Heart left ventricle (tissue), 16 donors: ENCODE results near the gene CD48. TPM values are rescaled to one million over a fixed set of nuclear protein-coding genes. Genes with fewer than 3 reads are reported as not detected.

Source experiments
- ATAC-seq, 4 donors: fragments of 200-7000 bp; cut with Tn5 transposase; one replicate each; pipeline ENCODE4 v1.9.1; 2020 to 2022; ENCODE audit warnings: moderate library complexity in 4 of 4, mild to moderate bottlenecking in 3 of 4, moderate number of reproducible peaks in 1 of 4
- DNase-seq, 5 donors: peaks; one replicate each; pipeline ENCODE4 v3.0.0-alpha.2; 2020
- H3K27ac ChIP-seq, 12 donors: fragments of 200-600 bp; sonication (generic) in 4 of 12; one replicate each; pipeline versions ENCODE4 v1.5.0 to v1.8.0; 2016 to 2022; ENCODE audit warnings: mild to moderate bottlenecking in 2 of 12
- H3K27me3 ChIP-seq, 9 donors: fragments of 200-600 bp; sonication (generic) in 2 of 9; one replicate each; pipeline versions ENCODE4 v1.5.1 to v1.8.0; 2016 to 2022; ENCODE audit warnings: mild to moderate bottlenecking in 3 of 9
- H3K36me3 ChIP-seq, 9 donors: fragments of 200-600 bp; sonication (generic) in 2 of 9; one replicate each; pipeline versions ENCODE4 v1.5.0 to v1.8.0; 2018 to 2022; ENCODE audit warnings: mild to moderate bottlenecking in 2 of 9
- H3K4me1 ChIP-seq, 12 donors: fragments of 200-600 bp; sonication (generic) in 4 of 12; one replicate each; pipeline versions ENCODE4 v1.5.0 to v1.8.0; 2016 to 2022; ENCODE audit warnings: mild to moderate bottlenecking in 3 of 12
- H3K4me3 ChIP-seq, 12 donors: fragments of 200-600 bp; sonication (generic) in 4 of 12; one replicate each; pipeline versions ENCODE4 v1.5.0 to v1.8.0; 2017 to 2022; ENCODE audit warnings: mild to moderate bottlenecking in 9 of 12, moderate library complexity in 4 of 12
- H3K9me3 ChIP-seq, 12 donors: fragments of 200-600 bp; sonication (generic) in 4 of 12; one replicate each; pipeline versions ENCODE4 v1.5.0 to v1.8.0; 2016 to 2022; ENCODE audit warnings: mild to moderate bottlenecking in 1 of 12
- CTCF ChIP-seq, 12 donors: fragments of 200-600 bp; sonication (generic) in 4 of 12; IDR thresholded peaks; one replicate each; pipeline versions ENCODE4 v1.5.0 to v1.8.0; 2018 to 2022; ENCODE audit warnings: antibody characterized with exemption in 12 of 12, mild to moderate bottlenecking in 5 of 12
- POLR2A ChIP-seq, 2 donors: fragments of 450-650 bp; IDR thresholded peaks; one replicate each; pipeline ENCODE4 v1.6.1; 2017; ENCODE audit warnings: antibody characterized with exemption in 2 of 2, mild to moderate bottlenecking in 2 of 2, moderate library complexity in 2 of 2
- WGBS, 4 donors: extraction: QIAGEN DNeasy Blood & Tissue Kit in 2 of 4; methylation state at CpG; one replicate each; pipeline versions ENCODE4 v1.1.5 to v1.1.7; 2013 to 2018; 5-methylcytosine and 5-hydroxymethylcytosine counted together
- intact Hi-C, 10 donors: fragments of 100-400 bp; cut with DNase I; formaldehyde crosslinking; loops; one replicate each; pipeline versions ENCODE4 v1.11.1 to v1.14.2; 2022
- polyA plus RNA-seq, 2 donors: library from polyadenylated mRNA; stranded (reverse); fragments of 200-250 nt; gene quantifications; one replicate each; pipeline ENCODE4 v1.2.3, GENCODE V29; 2013
- total RNA-seq, 9 donors: library from RNA; depleted of rRNA in 2 of 9; stranded (reverse); fragments of >200 nt in 2 of 9; fragmentation: NEBNext Ultra II Directional in 3 of 9; extraction: Animal tissue kit (Norgen Biotek cat#: 25700) in 3 of 9; gene quantifications; one replicate each; pipeline versions ENCODE4 v1.1.0 to v1.2.4, GENCODE V29; 2016 to 2023
- donor health status: ischemic (EF 13 %, LVEDD 7.1; RV severe dilation, severe dysfunction).
- donor health status: healthy with polysubstance abuse.
- donor health status: DM: no; HTN: yes; CAD: no.
- donor health status: DM: no; HTN: no; CAD: no.
- donor health status: ischemic (EF 25% LVEDD 6.9; RV normal size, moderate dysfunction).
- donor health status: ischemic (EF 25% LVEDD 5.7; RV mildly dilated, moderate dysfunction).
- donor health status: healthy.
- donor health status: DM: yes; HTN: yes; CAD: no.
- donor health status: ischemic (EF 35%, LVEDD 5.7; RV mildly dilated, moderate dysfunction).
- donor health status: nonischemic (EF 11% LVEDD 7.7; RV severe dilation, severe dysfunction).
- donor health status: DM: yes; HTN: yes; CAD: no.
- donor health status: PGD.
- donor health status: ischemic (EF 29% LVEDD 5.4; RV normal size, mild dysfunction).
- donor health status: nonischemic (EF 23%, LVEDD 6.1; RV moderate dilation, normal function).

CD48 gene
- total and polyA plus RNA-seq, 11 donors: 0.49 to 31.6 (median 0.71) TPM

- H3K9me3 ChIP-seq: no peaks in the 10 kb centered on the region
- ATAC-seq: no peak
- no peaks in the 10 kb centered on the region for H3K36me3 ChIP-seq
- WGBS, 4 donors: 44 to 60% (median 54%) methylated on average over 3 of the region's 3 CpGs
- intact Hi-C loops: no loop called here
- peak overlapping the region in 1 of 12 donors; percentile 73 for H3K27ac ChIP-seq
- no peaks in the 10 kb centered on the region for H3K27me3 ChIP-seq
- DNase-seq: no peak
- no peak overlapping the region for H3K4me3 ChIP-seq
- TF ChIP-seq POLR2A (IDR thresholded peaks at IDR 0.05): no peak
- TF ChIP-seq CTCF (IDR thresholded peaks at IDR 0.05): no peak
- peaks cover 0 to 71% (median 0%) of the 10 kb centered on the region in 12 donors for H3K4me1 ChIP-seq
These were observed 73.1 kb downstream of the CD48 start for GRCh38 chr1:160638540-160638857.

GRCh38 chr1:160637821-160638539 is 73.6 kb downstream of the CD48 start:
- intact Hi-C loops: no loop called here
- H3K36me3 ChIP-seq: no peaks in the 10 kb centered on the region
- TF ChIP-seq POLR2A (IDR thresholded peaks at IDR 0.05): no peak
- no peak for TF ChIP-seq CTCF (IDR thresholded peaks at IDR 0.05)
- H3K27me3 ChIP-seq: no peaks in the 10 kb centered on the region
- peaks cover 0 to 76% (median 0%) of the 10 kb centered on the region in 12 donors for H3K4me1 ChIP-seq
- DNase-seq (no peak), ATAC-seq (no peak)
- WGBS, 4 donors: 61 to 69% (median 64%) methylated on average over 5 of the region's 5 CpGs
- H3K4me3 ChIP-seq: peak overlapping the region in 1 of 12 donors; percentile 1
- no peaks in the 10 kb centered on the region for H3K9me3 ChIP-seq
- peak overlapping the region in 1 of 12 donors; percentile 73 for H3K27ac ChIP-seq

GRCh38 chr1:160637065-160637464 is 74.6 kb downstream of the CD48 start:
- intact Hi-C loops: no loop called here
- ATAC-seq: no peak
- no peaks in the 10 kb centered on the region for H3K36me3 ChIP-seq
- H3K27me3 ChIP-seq: no peaks in the 10 kb centered on the region
- DNase-seq: no peak
- no peaks in the 10 kb centered on the region for H3K9me3 ChIP-seq
- TF ChIP-seq POLR2A (IDR thresholded peaks at IDR 0.05) (no peak), CTCF (IDR thresholded peaks at IDR 0.05) (no peak)
- WGBS, 4 donors: 88 to 93% (median 89%) methylated on average over 8 of the region's 8 CpGs
- peaks cover 0 to 81% (median 0%) of the 10 kb centered on the region in 12 donors for H3K4me1 ChIP-seq
- peak overlapping the region in 1 of 12 donors; percentile 73 for H3K27ac ChIP-seq
- H3K4me3 ChIP-seq: no peak overlapping the region

- H3K9me3 ChIP-seq: no peaks in the 10 kb centered on the region
- ATAC-seq (no peak), DNase-seq (no peak)
- no peaks in the 10 kb centered on the region for H3K27me3 ChIP-seq
- intact Hi-C loops: no loop called here
- peaks cover 0 to 81% (median 0%) of the 10 kb centered on the region in 12 donors for H3K4me1 ChIP-seq
- H3K27ac ChIP-seq: peak overlapping the region in 1 of 12 donors; percentile 73
- TF ChIP-seq CTCF (IDR thresholded peaks at IDR 0.05): no peak
- no peak for TF ChIP-seq POLR2A (IDR thresholded peaks at IDR 0.05)
- no peaks in the 10 kb centered on the region for H3K36me3 ChIP-seq
- WGBS, 4 donors: 91 to 96% (median 94%) methylated on average over 3 of the region's 3 CpGs
- no peak overlapping the region for H3K4me3 ChIP-seq
These were observed 75.1 kb downstream of the CD48 start for GRCh38 chr1:160636547-160636946.
